NCI-H748 (cell line): ENCODE results near the gene ZBTB42.
"Not testable (repeated sequence)": the region's sequence is repeated elsewhere in the genome, so short reads cannot be mapped to it uniquely, and the experiment has no call there.

Experiments
- DNase-seq: peaks from one replicate; lab custom pipeline; 2025; ENCODE audit not compliant: unreplicated experiment; lab: John Stamatoyannopoulos, UW

The ZBTB42 gene

DNA sequence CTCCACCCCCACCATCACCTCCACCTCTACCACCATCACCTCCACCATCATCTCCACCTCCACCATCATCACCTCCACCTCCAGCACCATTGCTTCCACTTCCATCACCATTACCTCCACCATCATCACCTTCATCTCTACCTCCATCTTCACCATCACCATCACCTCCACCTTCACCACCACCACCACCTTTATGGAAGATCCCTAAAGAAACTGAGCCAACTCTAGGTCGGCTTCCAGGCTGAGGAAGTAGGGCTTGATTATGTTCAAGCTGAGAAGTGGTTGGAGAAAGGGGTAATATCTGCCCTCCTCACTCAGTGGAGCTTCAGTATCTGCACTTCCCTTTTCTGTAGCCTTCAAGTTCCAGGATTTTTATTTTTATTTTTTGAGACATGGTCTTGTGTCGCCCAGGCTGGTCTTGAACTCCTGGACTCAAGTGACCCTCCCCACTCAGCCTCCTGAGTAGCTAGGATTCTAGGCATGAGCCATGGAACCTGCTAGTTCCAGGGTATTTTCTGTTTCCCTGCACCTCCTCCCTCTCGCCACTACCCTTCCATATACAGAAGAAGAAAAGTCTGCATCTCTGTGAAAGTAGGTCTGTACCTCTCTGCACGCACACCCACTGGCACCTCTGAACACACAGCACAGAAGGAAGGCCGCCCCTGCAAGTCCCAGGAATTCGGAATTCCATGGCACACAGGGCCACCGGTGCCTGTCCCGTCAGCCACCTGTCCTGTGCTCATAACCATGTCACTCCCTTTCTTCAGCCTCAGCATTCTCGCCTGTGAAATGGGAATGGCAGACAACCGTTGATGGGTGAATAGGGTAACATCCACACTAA is 5.9 kb downstream of the ZBTB42 start:
- no peak for DNase-seq

- DNase-seq: no peak
These were observed 7.6 kb downstream of the ZBTB42 start for GRCh38 chr14:104808456-104808855.

DNA sequence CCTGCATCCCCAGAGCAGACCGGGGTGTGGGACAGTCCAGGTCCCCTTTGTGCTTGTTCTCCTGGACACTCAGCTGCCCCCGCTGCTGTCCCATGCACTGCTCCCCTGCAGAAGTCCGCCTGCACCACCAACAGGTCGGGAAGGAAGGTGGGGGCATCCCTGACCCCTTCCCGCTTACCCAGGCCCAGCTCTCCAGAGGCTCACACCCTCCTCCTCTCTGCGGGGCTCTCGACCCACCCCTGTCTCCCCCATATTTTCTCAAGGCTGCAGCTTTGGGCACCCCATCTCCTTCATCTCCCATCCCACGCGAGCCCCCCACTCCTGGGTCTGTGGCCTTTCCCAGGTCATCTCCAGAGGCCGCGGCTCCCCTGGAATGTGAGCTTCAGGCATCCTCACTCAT is 9.4 kb downstream of the ZBTB42 start:
- DNase-seq: no peak

DNA sequence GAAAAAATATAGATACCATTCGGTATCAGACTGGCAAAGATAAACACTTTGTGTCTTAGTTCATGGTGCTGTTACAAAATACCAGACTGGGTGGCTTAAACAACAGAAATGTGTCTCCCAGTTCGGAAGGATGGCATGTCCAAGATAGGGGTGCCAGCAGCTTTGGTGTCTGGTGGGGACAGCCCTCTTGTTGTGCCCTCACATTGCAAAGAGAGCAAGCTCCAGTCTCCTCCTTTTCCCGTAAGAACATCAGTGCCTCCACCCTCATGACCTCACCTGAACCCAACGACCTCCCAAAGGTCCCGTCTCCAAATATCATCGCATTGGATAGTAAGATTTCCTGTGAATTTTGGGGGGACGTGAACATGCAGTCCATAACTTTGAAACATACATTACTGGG is 12.4 kb downstream of the ZBTB42 start:
- DNase-seq: no peak

- DNase-seq: not testable (repeated sequence)
These were observed 13.8 kb downstream of the ZBTB42 start for GRCh38 chr14:104814701-104815100.

- DNase-seq: no peak
These were observed 15.6 kb downstream of the ZBTB42 start for GRCh38 chr14:104816616-104816884.

GRCh38 chr14:104817930-104818713 is 17.2 kb downstream of the ZBTB42 start:
- no peak for DNase-seq

DNA sequence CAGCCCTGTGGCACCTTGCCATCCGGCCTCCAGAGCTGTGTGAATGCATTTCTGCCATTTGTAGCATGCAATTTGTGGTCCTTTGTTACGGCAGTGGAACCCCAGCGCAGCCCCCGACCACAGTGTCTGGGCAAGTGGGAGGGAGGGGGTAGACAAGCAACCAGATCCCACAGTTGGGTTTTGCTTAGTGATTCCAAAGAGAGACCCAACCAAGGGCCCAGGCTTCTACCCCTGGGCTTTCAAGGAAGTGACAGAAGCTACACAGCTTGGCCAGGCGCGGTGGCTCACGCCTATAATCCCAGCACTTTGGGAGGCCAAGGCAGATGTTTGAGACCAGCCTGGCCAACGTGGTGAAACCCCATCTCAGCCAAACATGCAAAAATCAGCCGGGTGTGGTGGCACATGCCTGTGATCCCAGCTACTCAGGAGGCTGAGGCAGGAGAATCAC is 17.8 kb downstream of the ZBTB42 start:
- DNase-seq: no peak

DNA sequence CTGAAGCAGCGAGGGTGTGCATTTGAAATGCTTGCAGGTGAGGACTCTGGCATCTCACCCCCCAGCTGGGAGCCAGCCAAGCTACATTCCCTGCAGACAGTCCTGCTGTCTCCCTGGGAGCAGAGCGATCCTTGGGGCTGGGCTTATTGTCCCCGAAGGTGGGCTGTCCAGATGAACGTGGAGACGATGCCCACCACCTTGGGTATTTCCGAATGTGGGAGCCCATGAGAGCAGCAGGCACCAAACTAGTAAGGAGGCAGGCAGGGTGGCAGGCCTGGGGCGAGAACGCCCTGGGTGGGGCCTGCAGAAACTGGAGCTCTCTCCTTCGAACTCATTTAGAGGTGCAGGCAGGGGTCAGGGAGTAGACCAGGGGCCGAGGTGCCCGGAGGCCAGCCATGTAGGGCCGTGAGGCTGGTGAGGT is 18.5 kb downstream of the ZBTB42 start:
- no peak for DNase-seq

- DNase-seq: peak; percentile 42
These were observed 19.8 kb downstream of the ZBTB42 start for GRCh38 chr14:104820669-104821228.

- DNase-seq: no peak
These were observed 20.5 kb downstream of the ZBTB42 start for GRCh38 chr14:104821229-104821945.

DNA sequence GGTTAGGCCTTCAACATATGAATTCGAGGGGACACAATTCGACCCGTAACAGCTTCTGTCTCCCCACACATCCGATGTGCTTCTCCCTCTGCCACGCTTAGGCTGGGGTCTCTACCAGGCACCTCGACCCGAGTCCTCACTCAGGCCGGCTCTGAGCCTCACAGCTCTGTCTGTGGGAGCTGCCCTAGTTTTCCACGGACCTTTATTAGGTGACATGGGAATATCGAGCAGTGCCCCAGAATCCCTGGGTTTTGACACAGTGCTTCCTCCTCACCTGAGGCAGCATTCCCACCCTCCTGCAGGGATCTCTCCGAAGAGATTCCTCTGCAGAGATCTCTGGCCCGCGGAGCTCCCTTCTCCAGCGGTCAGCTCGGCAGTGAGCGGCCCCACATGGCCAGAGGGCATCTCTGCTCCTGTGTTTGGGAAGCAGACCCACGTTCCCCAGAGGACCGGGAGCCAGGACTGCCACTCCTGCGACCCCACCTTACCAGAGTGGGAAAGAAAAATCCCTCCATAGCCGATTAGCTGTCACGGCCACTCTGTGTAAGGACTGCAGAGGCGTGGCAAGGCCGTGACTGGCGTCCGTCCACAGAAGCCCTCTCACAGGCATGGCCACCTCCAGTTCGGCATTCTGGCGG is 21.2 kb downstream of the ZBTB42 start:
- DNase-seq: no peak

DNA sequence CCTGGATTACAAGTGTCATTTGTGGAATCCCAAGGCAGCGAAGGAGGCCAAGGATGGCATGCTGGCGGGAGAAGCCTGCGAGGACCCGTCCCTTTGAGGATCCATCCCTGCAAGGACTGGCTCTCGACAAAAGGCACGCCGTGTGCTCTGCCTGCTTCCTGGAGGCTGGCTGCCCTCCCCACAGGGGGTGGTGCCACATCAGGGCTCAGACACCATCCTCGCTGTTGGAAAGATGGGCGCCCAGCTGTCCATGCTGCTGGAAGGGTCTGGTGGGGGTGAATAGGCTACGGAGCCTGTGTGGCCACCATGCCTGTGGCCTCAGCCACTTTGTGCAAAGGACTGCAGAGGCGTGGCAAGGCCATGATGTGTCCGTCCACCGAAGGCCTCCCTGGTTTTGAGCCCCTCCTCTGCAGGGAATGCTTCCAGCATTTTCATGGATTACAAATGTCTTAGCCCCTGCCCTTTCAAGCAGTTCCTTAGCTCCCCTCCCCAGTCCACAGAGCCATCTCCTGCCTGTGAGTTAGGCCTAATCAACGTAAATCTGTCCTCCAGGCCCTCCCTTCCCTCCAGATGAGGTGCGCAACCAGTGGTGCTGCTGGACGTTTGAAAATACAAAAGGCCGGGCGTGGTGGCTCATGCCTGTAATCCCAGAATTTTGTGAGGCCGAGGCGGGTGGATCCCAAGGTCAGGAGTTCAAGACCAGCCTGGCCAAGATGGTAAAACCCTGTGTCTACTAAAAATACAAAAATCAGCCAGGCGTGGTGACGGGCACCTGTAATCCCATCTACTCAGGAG is 22.1 kb downstream of the ZBTB42 start:
- DNase-seq: no peak

GRCh38 chr14:104824353-104824997 is 23.6 kb downstream of the ZBTB42 start:
- no peak for DNase-seq

- peak; percentile 85 for DNase-seq
These were observed 25.4 kb downstream of the ZBTB42 start for GRCh38 chr14:104826189-104826860.

DNA sequence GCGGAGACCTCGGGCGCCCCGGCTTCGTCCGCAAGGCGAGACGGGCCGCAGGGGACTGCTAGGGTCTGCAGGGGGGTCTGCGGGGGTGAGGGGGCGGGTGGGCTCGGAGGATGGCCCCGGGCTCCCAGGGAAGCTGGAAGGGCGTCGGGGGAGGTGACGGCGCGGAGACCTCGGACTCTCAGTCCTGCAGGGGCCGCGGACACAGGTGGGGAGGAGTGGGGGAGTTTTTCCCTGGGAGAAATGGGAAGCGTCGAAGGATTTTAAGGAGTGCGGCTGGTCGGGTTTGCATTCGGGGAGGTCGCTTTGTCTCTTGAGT is 25.9 kb downstream of the ZBTB42 start:
- no peak for DNase-seq

DNA sequence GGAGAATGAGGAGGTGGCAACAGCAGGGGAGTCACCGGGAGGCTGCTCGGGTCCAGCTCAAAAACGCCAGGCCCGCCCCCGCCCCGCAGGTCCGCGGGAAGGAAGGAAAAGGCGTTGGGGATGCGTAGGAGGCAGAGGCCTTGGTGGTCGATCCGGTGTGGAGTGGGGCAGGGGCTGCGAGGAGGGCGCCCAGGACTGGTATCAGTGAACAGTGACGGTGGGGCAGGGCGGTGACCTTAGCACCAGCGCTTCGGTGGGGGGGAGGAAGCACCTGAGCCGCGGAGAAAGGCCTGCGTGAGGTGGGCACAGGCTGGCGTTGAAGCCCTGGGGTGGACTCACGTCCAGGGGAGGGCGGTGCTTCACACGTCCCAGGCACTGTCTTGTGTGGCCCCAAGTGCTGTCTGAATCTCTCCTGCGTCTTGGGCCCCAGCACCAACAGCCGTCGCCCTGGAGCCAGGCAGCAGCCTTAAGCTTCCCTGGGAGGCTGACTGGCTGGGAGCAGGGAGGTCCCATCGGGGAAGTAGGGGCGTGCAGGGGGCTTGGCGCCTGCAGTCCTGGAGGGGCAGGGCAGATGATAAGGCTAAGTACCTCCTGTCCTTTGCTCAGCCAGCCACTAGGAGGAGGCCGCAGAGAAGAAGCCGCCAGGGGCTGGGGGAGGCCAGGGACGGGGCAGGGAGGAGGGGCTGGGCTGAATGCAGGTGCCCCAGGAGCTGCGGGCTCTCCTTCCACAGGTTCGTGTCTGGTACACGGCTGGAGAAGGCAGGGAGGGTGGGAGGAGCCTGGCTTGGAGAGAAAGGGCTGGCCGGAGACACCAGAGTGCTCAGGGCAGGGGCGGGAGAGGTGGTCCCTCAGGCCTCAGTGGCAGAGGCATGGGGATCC is 26.5 kb downstream of the ZBTB42 start:
- peak; percentile 84 for DNase-seq

DNA sequence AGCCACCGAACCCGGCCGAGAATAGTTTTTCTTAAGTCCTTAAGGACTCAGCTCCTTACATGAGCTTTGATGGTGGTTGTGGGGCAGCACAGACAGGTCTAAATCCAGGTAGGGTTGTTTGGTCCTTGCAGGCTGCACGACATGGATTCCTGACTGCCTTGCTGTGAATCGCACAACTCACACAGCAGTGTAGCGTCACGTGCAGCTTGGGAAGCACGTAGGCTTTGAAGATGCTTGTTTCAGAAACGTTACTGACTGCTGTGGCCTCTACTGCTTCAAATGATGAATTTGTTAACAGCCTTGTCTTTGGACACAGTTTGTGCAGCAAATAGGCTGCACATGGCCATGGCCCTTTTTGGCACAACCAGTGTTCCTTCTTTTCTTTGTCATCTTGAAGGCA is 29.9 kb downstream of the ZBTB42 start:
- peak; percentile 16 for DNase-seq
